Measurements from ENCODE around the gene FAM13C.

GRCh38 chr10:59366290-59366689 lies 3.9 kb upstream of the FAM13C start:
- TF ChIP-seq, protein P1, sequence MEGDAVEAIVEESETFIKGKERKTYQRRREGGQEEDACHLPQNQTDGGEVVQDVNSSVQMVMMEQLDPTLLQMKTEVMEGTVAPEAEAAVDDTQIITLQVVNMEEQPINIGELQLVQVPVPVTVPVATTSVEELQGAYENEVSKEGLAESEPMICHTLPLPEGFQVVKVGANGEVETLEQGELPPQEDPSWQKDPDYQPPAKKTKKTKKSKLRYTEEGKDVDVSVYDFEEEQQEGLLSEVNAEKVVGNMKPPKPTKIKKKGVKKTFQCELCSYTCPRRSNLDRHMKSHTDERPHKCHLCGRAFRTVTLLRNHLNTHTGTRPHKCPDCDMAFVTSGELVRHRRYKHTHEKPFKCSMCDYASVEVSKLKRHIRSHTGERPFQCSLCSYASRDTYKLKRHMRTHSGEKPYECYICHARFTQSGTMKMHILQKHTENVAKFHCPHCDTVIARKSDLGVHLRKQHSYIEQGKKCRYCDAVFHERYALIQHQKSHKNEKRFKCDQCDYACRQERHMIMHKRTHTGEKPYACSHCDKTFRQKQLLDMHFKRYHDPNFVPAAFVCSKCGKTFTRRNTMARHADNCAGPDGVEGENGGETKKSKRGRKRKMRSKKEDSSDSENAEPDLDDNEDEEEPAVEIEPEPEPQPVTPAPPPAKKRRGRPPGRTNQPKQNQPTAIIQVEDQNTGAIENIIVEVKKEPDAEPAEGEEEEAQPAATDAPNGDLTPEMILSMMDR (IDR thresholded peaks at IDR 0.05): no peak
- TF ChIP-seq POLR2A (IDR thresholded peaks at IDR 0.05): no peak

Data from Peyer's patch (tissue), 4 donors.